IMR-90 (cell line): ENCODE measurements around the gene BOLA1. TPM values are rescaled to one million over a fixed set of nuclear protein-coding genes. Genes with fewer than 3 reads are reported as not detected.

Source experiments
- ATAC-seq: fragments of 200-7000 bp; cut with Tn5 transposase; 2 replicates; pipeline ENCODE4 v1.9.1; 2020; ENCODE audit warnings: low read depth, mild to moderate bottlenecking, moderate library complexity
- BruUV-seq: library from RNA; stranded (reverse); fragments of 400-500 nt; replicated peaks from 2 replicates; lab custom pipeline; 2021; lab: Mats Ljungman, UMichigan
- CTCF ChIA-PET: fragments of 300-600 bp; formaldehyde crosslinking; extraction: SDS; loops from one replicate; lab custom pipeline; 2021; ENCODE audit warnings: antibody characterized with exemption; lab: Yijun Ruan, JAX
- POLR2A ChIA-PET: fragments of 300-600 bp; sonication (Branson Sonifier 250); formaldehyde crosslinking; loops from one replicate; lab custom pipeline; 2022; ENCODE audit warnings: antibody characterized with exemption; ENCODE audit not compliant: unreplicated experiment; lab: Charles Lee
- DNase-seq: peaks from one replicate; pipeline ENCODE4 v3.0.0; 2013
- H2AFZ ChIP-seq: replicated peaks from 2 replicates; pipeline ENCODE3; 2013; ENCODE audit warnings: low read length, mild to moderate bottlenecking; ENCODE audit not compliant: poor library complexity
- H2AK5ac ChIP-seq: 2 replicates; pipeline ENCODE4 v1.6.1; 2013; ENCODE audit warnings: low read depth, low read length, inconsistent platforms
- H2AK9ac ChIP-seq: replicated peaks from 2 replicates; pipeline ENCODE3; 2013; ENCODE audit warnings: mild to moderate bottlenecking, low read depth, low read length, moderate library complexity; ENCODE audit not compliant: poor library complexity
- H2BK120ac ChIP-seq: 2 replicates; pipeline ENCODE4 v1.6.1; 2013; ENCODE audit warnings: low read depth, low read length, inconsistent platforms
- H2BK15ac ChIP-seq: 3 replicates; pipeline ENCODE4 v1.6.1; 2013; ENCODE audit warnings: low read depth, low read length, inconsistent platforms
- H2BK20ac ChIP-seq: 2 replicates; pipeline ENCODE4 v1.6.1; 2013; ENCODE audit warnings: low read depth, mild to moderate bottlenecking, inconsistent platforms, low read length, moderate library complexity
- H2BK5ac ChIP-seq: 2 replicates; pipeline ENCODE4 v1.6.1; 2013; ENCODE audit warnings: mild to moderate bottlenecking, low read depth, low read length, inconsistent platforms; ENCODE audit not compliant: poor library complexity, severe bottlenecking
- H3K14ac ChIP-seq: replicated peaks from 2 replicates; pipeline ENCODE4 v1.6.1; 2013; ENCODE audit warnings: low read depth, low read length, inconsistent platforms
- H3K18ac ChIP-seq: 2 replicates; pipeline ENCODE4 v1.6.1; 2013; ENCODE audit warnings: low read depth, low read length, control low read depth
- H3K23ac ChIP-seq: 2 replicates; pipeline ENCODE4 v1.6.1; 2013; ENCODE audit warnings: low read depth, low read length, inconsistent platforms
- H3K27ac ChIP-seq: 2 replicates; pipeline ENCODE4 v1.5.1; 2013; ENCODE audit warnings: mild to moderate bottlenecking, control low read depth, low read length; ENCODE audit not compliant: insufficient read depth
- H3K27me3 ChIP-seq: 2 replicates; pipeline ENCODE4 v1.6.1; 2013; ENCODE audit warnings: low read length; ENCODE audit not compliant: control insufficient read depth, insufficient read depth
- H3K36me3 ChIP-seq: 2 replicates; pipeline ENCODE4 v1.6.1; 2013; ENCODE audit warnings: low read length, mixed read lengths; ENCODE audit not compliant: control insufficient read depth, insufficient read depth
- H3K4ac ChIP-seq: 2 replicates; pipeline ENCODE4 v1.6.1; 2013; ENCODE audit warnings: low read depth, low read length, inconsistent platforms
- H3K4me1 ChIP-seq: 2 replicates; pipeline ENCODE4 v1.6.1; 2013; ENCODE audit warnings: low read length, mixed read lengths; ENCODE audit not compliant: control insufficient read depth, insufficient read depth
- H3K4me2 ChIP-seq: 2 replicates; pipeline ENCODE4 v1.6.1; 2013; ENCODE audit warnings: low read depth, mild to moderate bottlenecking, control low read depth, low read length, moderate library complexity
- H3K4me3 ChIP-seq: 2 replicates; pipeline ENCODE4 v1.5.1; 2013; ENCODE audit warnings: low read depth, mild to moderate bottlenecking, control low read depth, low read length, moderate library complexity; ENCODE audit not compliant: insufficient read depth
- H3K56ac ChIP-seq: 2 replicates; pipeline ENCODE4 v1.6.1; 2013; ENCODE audit warnings: low read length, inconsistent platforms; ENCODE audit not compliant: insufficient read depth; ENCODE audit errors: extremely low read depth
- H3K79me1 ChIP-seq, 2 experiments: 2 replicates each; pipeline ENCODE4 v1.6.1; 2013; ENCODE audit warnings: low read length in 2 of 2, inconsistent platforms in 1 of 2, low read depth in 1 of 2
- H3K9ac ChIP-seq: 2 replicates; pipeline ENCODE4 v1.6.1; 2013; ENCODE audit warnings: low read depth, low read length, control low read depth
- H3K9me1 ChIP-seq: 2 replicates; pipeline ENCODE4 v1.6.1; 2013; ENCODE audit warnings: low read length, inconsistent platforms; ENCODE audit not compliant: insufficient read depth
- H3K9me3 ChIP-seq: 2 replicates; pipeline ENCODE4 v1.6.1; 2013; ENCODE audit warnings: low read length; ENCODE audit not compliant: control insufficient read depth, insufficient read depth
- H4K20me1 ChIP-seq: 2 replicates; pipeline ENCODE4 v1.6.1; 2013; ENCODE audit warnings: low read length, inconsistent platforms; ENCODE audit not compliant: insufficient read depth
- H4K5ac ChIP-seq: 2 replicates; pipeline ENCODE4 v1.6.1; 2013; ENCODE audit warnings: mild to moderate bottlenecking, low read depth, low read length, control low read depth
- H4K8ac ChIP-seq, 2 experiments: 2 replicates each; pipeline ENCODE4 v1.6.1; 2013; ENCODE audit warnings: low read depth in 2 of 2, low read length in 2 of 2, control low read depth in 1 of 2, inconsistent platforms in 1 of 2
- H4K91ac ChIP-seq: 2 replicates; pipeline ENCODE4 v1.6.1; 2013; ENCODE audit warnings: low read depth, low read length, inconsistent platforms; ENCODE audit not compliant: insufficient read depth
- CEBPB ChIP-seq: IDR thresholded peaks from 2 replicates; pipeline ENCODE4 v1.6.1; 2012; ENCODE audit warnings: low read depth, low read length, improper control_type of control experiment
- ELK1 ChIP-seq: fragments of 150-350 bp; IDR thresholded peaks from 2 replicates; pipeline ENCODE4 v1.6.1; 2016; ENCODE audit warnings: low read depth, mild to moderate bottlenecking, low read length, moderate library complexity, borderline replicate concordance
- FOS ChIP-seq: fragments of 150-350 bp; IDR thresholded peaks from 2 replicates; pipeline ENCODE4 v1.6.1; 2016; ENCODE audit warnings: low read depth, low read length
- MAZ ChIP-seq: IDR thresholded peaks from 2 replicates; pipeline ENCODE4 v1.6.1; 2012; ENCODE audit warnings: low read depth, mild to moderate bottlenecking, low read length, improper control_type of control experiment, moderate library complexity, borderline replicate concordance
- MXI1 ChIP-seq: IDR thresholded peaks from 2 replicates; pipeline ENCODE4 v1.6.1; 2012; ENCODE audit warnings: low read depth, mild to moderate bottlenecking, low read length, moderate library complexity, borderline replicate concordance
- POLR2A ChIP-seq: IDR thresholded peaks from 2 replicates; pipeline ENCODE4 v1.6.1; 2012; ENCODE audit warnings: mild to moderate bottlenecking, low read depth, low read length
- RCOR1 ChIP-seq: IDR thresholded peaks from 2 replicates; pipeline ENCODE4 v1.6.1; 2012; ENCODE audit warnings: mild to moderate bottlenecking, low read length, improper control_type of control experiment; ENCODE audit not compliant: insufficient replicate concordance
- RFX5 ChIP-seq: IDR thresholded peaks from 2 replicates; pipeline ENCODE4 v1.8.0; 2012; ENCODE audit warnings: low read depth, mild to moderate bottlenecking, low read length, moderate library complexity
- SMC3 ChIP-seq: fragments of 150-350 bp; IDR thresholded peaks from 2 replicates; pipeline ENCODE4 v1.6.1; 2016; ENCODE audit warnings: low read depth, mild to moderate bottlenecking, antibody characterized with exemption, low read length, moderate library complexity
- USF2 ChIP-seq: fragments of 150-350 bp; IDR thresholded peaks from 2 replicates; pipeline ENCODE4 v1.6.1; 2017; ENCODE audit warnings: mild to moderate bottlenecking, antibody characterized with exemption, low read length, low read depth
- WGBS, 2 experiments: methylation state at CpG; one replicate each; pipeline versions ENCODE4 v1.1.5 to v1.1.7; 2013; ENCODE audit warnings: missing lambda C conversion rate in 2 of 2; ENCODE audit not compliant: insufficient read length in 1 of 2; ENCODE audit errors: extremely low coverage in 2 of 2; 5-methylcytosine and 5-hydroxymethylcytosine counted together
- dilution Hi-C: fragments of 300-500 bp; cut with HindIII; formaldehyde crosslinking; loops from one replicate; pipeline ENCODE4 v1.14.3; 2018; ENCODE audit warnings: low sequenced_read_pairs; ENCODE audit not compliant: unreplicated experiment
- in situ Hi-C: fragments of 300-500 bp; cut with MboI; formaldehyde crosslinking; loops from 3 replicates; pipeline ENCODE4 v1.14.3; 2019; ENCODE audit warnings: low sequenced_read_pairs, inconsistent platforms, mixed read lengths
- intact Hi-C: fragments of 100-400 bp; cut with micrococcal nuclease; formaldehyde crosslinking; loops from 2 replicates; pipeline ENCODE4 v1.10.0; 2022
- polyA plus RNA-seq, 3 experiments: library from polyadenylated mRNA; depleted of rRNA; stranded (reverse); fragments of >200 nt; gene quantifications; 2 replicates each; pipeline ENCODE4 v1.2.3, GENCODE V29; 2012; ENCODE audit warnings: low replicate concordance in 1 of 3
- total RNA-seq: library from RNA; depleted of rRNA; stranded (reverse); fragments of >200 nt; gene quantifications from 2 replicates; pipeline ENCODE4 v1.2.3, GENCODE V29; 2012
- TF ChIP-seq, protein P1 (sequence below): conservative IDR thresholded peaks from 2 replicates; pipeline ENCODE4 v1.5.1; 2012; ENCODE audit warnings: mild to moderate bottlenecking, low read depth, low read length, improper control_type of control experiment

The BOLA1 gene
- total and polyA plus RNA-seq, 2 of the 4 experiments (the other 2 are of a cell fraction), result 3.4 to 12.6 TPM

GRCh38 chr1:149888247-149888998, 10.9 kb upstream of the BOLA1 start (continued):
- no peak for TF ChIP-seq MXI1
- no peak for TF ChIP-seq RFX5
- no peak; the same call in 1 of the 2 replicates for TF ChIP-seq POLR2A

- peak overlapping the region; percentile 80 for H2AK5ac ChIP-seq
- peaks cover 15% of the 10 kb centered on the region for H4K20me1 ChIP-seq
- dilution Hi-C loops, result no loop called here
- peak overlapping the region; percentile 95 for H3K4me2 ChIP-seq
- peak overlapping the region; percentile 92 for H2BK5ac ChIP-seq
- H2BK20ac ChIP-seq, result peak overlapping the region; percentile 52
- peak overlapping the region; percentile 85 for H3K27ac ChIP-seq
- CTCF ChIA-PET, result interaction anchor here (0.6 to 1.4 kb wide), 3 partner anchors 11 to 334 kb away, joined by 3 to 5 read pairs (median 3); no protein-coding TSS in a partner anchor
- H3K36me3 ChIP-seq, result no peaks in the 10 kb centered on the region
- no TSS peak for BruUV-seq
- peak overlapping the region; percentile 97 for H3K56ac ChIP-seq
- no peak for TF ChIP-seq SMC3
- TF ChIP-seq RCOR1, result no peak
- TF ChIP-seq FOS, result no peak
- no peak for TF ChIP-seq RFX5
- TF ChIP-seq MAZ, result no peak
- TF ChIP-seq ELK1, result no peak
- TF ChIP-seq, protein P1, sequence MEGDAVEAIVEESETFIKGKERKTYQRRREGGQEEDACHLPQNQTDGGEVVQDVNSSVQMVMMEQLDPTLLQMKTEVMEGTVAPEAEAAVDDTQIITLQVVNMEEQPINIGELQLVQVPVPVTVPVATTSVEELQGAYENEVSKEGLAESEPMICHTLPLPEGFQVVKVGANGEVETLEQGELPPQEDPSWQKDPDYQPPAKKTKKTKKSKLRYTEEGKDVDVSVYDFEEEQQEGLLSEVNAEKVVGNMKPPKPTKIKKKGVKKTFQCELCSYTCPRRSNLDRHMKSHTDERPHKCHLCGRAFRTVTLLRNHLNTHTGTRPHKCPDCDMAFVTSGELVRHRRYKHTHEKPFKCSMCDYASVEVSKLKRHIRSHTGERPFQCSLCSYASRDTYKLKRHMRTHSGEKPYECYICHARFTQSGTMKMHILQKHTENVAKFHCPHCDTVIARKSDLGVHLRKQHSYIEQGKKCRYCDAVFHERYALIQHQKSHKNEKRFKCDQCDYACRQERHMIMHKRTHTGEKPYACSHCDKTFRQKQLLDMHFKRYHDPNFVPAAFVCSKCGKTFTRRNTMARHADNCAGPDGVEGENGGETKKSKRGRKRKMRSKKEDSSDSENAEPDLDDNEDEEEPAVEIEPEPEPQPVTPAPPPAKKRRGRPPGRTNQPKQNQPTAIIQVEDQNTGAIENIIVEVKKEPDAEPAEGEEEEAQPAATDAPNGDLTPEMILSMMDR, result no peak
- TF ChIP-seq USF2, result no peak
- TF ChIP-seq CEBPB, result no peak
- H3K18ac ChIP-seq, result peak overlapping the region; percentile 92
- peak overlapping the region; percentile 91 for H4K5ac ChIP-seq
- H3K4ac ChIP-seq, result peak overlapping the region; percentile 93
- peak overlapping the region; percentile 84 for H2AFZ ChIP-seq
- H3K27me3 ChIP-seq, result no peaks in the 10 kb centered on the region
- peaks cover 0 to 14% of the 10 kb centered on the region in 2 experiments; a peak in 2 of 4 replicates for H3K79me1 ChIP-seq
- POLR2A ChIA-PET, result no interaction called here
- H3K9me1 ChIP-seq, result no peaks in the 10 kb centered on the region
- peak overlapping the region; percentile 61 for H3K4me3 ChIP-seq
- intact Hi-C loops, result no loop called here
- no peaks in the 10 kb centered on the region for H3K9me3 ChIP-seq
- peak overlapping the region; percentile 90 for H2BK15ac ChIP-seq
- peak overlapping the region; percentile 55 for H2AK9ac ChIP-seq
- ATAC-seq (no peak), DNase-seq (peak; percentile 52)
- H2BK120ac ChIP-seq, result peak overlapping the region; percentile 81
- H4K8ac ChIP-seq, result peak overlapping the region; percentile 91 to 97
- H3K14ac ChIP-seq, result peak overlapping the region; percentile 94
- WGBS, 2 experiments, result 8% methylated on average over 4 of the region's 6 CpGs; no CpG with 5 or more reads in 1 of the 2 experiments
- peak overlapping the region; percentile 93 for H3K23ac ChIP-seq
- in situ Hi-C loops, result no loop called here
- H3K9ac ChIP-seq, result peak overlapping the region; percentile 89
- peak overlapping the region; percentile 87 for H4K91ac ChIP-seq
- H3K4me1 ChIP-seq, result peaks cover 3% of the 10 kb centered on the region; the same call in 1 of the 2 replicates
Observed at GRCh38 chr1:149888999-149889289, 10.4 kb upstream of the BOLA1 start.
